T-helper 2 cell treated with Interferon-gamma antibody and Interleukin-4, amounts not matched to agents 5 μg/mL and 100 μg/mL, for 36 hours (primary cell): ENCODE data around the gene NRN1L.

Source experiments
- DNase-seq: peaks from one replicate; pipeline ENCODE4 v3.0.0; 2021; ENCODE audit warnings: low spot score
- H3K27ac Mint-ChIP-seq: one replicate; pipeline ENCODE4 v1.8.0; 2021; ENCODE audit warnings: mild to moderate bottlenecking, mixed read lengths
- H3K27me3 Mint-ChIP-seq: one replicate; pipeline ENCODE4 v1.8.0; 2021; ENCODE audit warnings: low read depth, mixed read lengths
- H3K36me3 Mint-ChIP-seq: one replicate; pipeline ENCODE4 v1.8.0; 2021; ENCODE audit warnings: low read depth, mixed read lengths
- H3K4me1 Mint-ChIP-seq: one replicate; pipeline ENCODE4 v1.8.0; 2021; ENCODE audit warnings: low read depth, mixed read lengths
- H3K4me3 Mint-ChIP-seq: one replicate; pipeline ENCODE4 v1.8.0; 2022; ENCODE audit warnings: mild to moderate bottlenecking, moderate library complexity, mixed read lengths
- H3K9me3 Mint-ChIP-seq: one replicate; pipeline ENCODE4 v1.8.0; 2021; ENCODE audit warnings: mixed read lengths

The NRN1L gene

DNA sequence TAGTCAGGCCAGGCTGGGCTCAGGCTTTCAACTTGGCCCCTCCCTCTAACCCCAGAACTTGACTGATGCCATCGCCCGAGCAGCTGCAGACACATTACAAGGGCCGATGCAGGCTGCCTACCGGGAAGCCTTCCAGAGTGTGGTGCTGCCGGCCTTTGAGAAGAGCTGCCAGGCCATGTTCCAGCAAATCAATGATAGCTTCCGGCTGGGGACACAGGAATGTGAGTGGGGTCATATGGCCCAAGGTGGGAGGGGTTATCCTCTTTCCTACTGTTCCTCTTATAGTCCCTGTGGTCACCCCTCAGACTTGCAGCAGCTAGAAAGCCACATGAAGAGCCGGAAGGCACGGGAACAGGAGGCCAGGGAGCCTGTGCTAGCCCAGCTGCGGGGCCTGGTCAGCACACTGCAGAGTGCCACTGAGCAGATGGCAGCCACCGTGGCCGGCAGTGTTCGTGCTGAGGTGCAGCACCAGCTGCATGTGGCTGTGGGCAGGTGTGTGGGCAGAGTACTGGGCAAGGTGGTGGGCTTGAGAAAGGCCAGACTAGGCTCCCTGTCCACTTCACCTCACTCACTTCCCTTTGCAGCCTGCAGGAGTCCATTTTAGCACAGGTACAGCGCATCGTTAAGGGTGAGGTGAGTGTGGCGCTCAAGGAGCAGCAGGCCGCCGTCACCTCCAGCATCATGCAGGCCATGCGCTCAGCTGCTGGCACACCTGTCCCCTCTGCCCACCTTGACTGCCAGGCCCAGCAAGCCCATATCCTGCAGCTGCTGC is 2.1 kb upstream of the NRN1L start:
- no peak overlapping the region for H3K27ac Mint-ChIP-seq
- H3K36me3 Mint-ChIP-seq = peaks cover 42% of the 10 kb centered on the region
- H3K9me3 Mint-ChIP-seq = no peaks in the 10 kb centered on the region
- no peak overlapping the region for H3K4me3 Mint-ChIP-seq
- H3K27me3 Mint-ChIP-seq = no peaks in the 10 kb centered on the region
- DNase-seq = no peak
- no peaks in the 10 kb centered on the region for H3K4me1 Mint-ChIP-seq

- no peak for DNase-seq
- H3K27ac Mint-ChIP-seq = no peak overlapping the region
- no peaks in the 10 kb centered on the region for H3K27me3 Mint-ChIP-seq
- H3K9me3 Mint-ChIP-seq = no peaks in the 10 kb centered on the region
- no peaks in the 10 kb centered on the region for H3K4me1 Mint-ChIP-seq
- H3K4me3 Mint-ChIP-seq = no peak overlapping the region
- peaks cover 42% of the 10 kb centered on the region for H3K36me3 Mint-ChIP-seq
These were observed 1.4 kb upstream of the NRN1L start for GRCh38 chr16:67883146-67883871.

DNA sequence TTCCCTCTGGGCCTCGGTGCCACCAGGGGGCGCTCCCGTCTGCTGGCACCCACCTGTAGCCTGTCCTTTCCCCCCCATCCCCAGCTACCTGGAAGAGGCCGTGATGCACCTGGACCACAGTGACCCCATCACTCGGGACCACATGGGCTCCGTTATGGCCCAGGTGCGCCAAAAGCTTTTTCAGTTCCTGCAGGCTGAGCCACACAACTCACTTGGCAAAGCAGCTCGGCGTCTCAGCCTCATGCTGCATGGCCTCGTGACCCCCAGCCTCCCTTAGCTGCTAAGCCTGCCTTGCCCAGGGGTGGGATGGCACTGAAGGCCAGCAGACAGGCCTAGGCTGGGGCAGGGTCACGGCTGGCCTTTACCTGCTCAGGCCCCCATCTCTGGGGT is 818 bp upstream of the NRN1L start:
- peaks cover 40% of the 10 kb centered on the region for H3K36me3 Mint-ChIP-seq

DNA sequence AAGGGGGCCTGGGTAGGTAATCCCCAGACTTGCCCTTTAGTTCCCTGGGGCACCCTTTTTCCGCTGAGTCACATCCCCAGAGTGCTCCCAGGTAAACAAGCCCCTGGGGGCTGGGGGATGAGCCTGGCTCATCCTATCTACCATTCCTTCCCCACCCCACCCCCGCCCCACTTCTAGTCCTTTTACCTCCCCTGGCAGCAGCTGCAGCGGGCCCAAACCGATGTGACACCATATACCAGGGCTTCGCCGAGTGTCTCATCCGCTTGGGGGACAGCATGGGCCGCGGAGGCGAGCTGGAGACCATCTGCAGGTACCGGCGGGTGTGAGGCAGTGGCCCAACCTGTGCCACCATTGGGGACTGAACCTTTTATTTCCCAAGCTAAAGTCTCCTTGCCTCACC is 860 bp downstream of the NRN1L start:
- no peaks in the 10 kb centered on the region for H3K9me3 Mint-ChIP-seq
- no peak for DNase-seq
- peaks cover 31% of the 10 kb centered on the region for H3K36me3 Mint-ChIP-seq
- no peaks in the 10 kb centered on the region for H3K27me3 Mint-ChIP-seq
- H3K4me3 Mint-ChIP-seq = no peak overlapping the region
- no peaks in the 10 kb centered on the region for H3K4me1 Mint-ChIP-seq
- H3K27ac Mint-ChIP-seq = no peak overlapping the region

More for the DNA sequence above, 818 bp upstream of the NRN1L start:
- Mint-ChIP-seq H3K4me1 (no peaks in the 10 kb centered on the region), H3K9me3 (no peaks in the 10 kb centered on the region), H3K27me3 (no peaks in the 10 kb centered on the region), H3K27ac (no peak overlapping the region), H3K4me3 (no peak overlapping the region)
- peak; percentile 50 for DNase-seq

GRCh38 chr16:67885976-67886375 is 1.3 kb downstream of the NRN1L start:
- no peaks in the 10 kb centered on the region for H3K27me3 Mint-ChIP-seq
- no peaks in the 10 kb centered on the region for H3K9me3 Mint-ChIP-seq
- no peak for DNase-seq
- no peak overlapping the region for H3K27ac Mint-ChIP-seq
- no peak overlapping the region for H3K4me3 Mint-ChIP-seq
- H3K4me1 Mint-ChIP-seq = no peaks in the 10 kb centered on the region
- peaks cover 30% of the 10 kb centered on the region for H3K36me3 Mint-ChIP-seq

- H3K27ac Mint-ChIP-seq = peak overlapping the region; percentile 15
- H3K4me1 Mint-ChIP-seq = no peaks in the 10 kb centered on the region
- no peaks in the 10 kb centered on the region for H3K27me3 Mint-ChIP-seq
- H3K9me3 Mint-ChIP-seq = no peaks in the 10 kb centered on the region
- H3K36me3 Mint-ChIP-seq = peaks cover 27% of the 10 kb centered on the region
- no peak overlapping the region for H3K4me3 Mint-ChIP-seq
- no peak for DNase-seq
These were observed 1.7 kb downstream of the NRN1L start for GRCh38 chr16:67886387-67886786.

DNA sequence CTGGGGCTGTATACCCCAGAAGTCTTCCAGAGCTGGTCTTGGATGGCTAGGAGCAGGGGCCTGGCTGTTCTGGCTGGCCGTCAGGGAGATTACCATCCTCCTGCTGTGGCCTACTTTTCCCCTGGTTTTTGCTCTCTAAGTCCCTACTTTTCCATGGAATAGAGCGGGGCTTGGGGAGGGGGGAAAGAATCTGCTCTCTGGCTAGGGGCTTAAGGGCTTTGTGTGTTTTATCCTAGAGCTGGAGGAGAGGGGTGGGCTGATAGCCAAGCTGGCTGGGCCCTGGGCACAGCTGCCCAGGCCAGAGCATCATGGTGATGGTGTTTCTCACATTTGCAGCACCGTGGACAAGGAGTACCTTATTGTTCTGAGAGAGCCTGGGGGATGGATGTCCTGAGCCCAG is 3.6 kb downstream of the NRN1L start:
- DNase-seq = no peak
- Mint-ChIP-seq H3K4me3 (no peak overlapping the region), H3K27me3 (no peaks in the 10 kb centered on the region), H3K36me3 (peaks cover 11% of the 10 kb centered on the region), H3K27ac (no peak overlapping the region), H3K4me1 (peaks cover 7% of the 10 kb centered on the region), H3K9me3 (no peaks in the 10 kb centered on the region)

- Mint-ChIP-seq H3K4me1 (peaks cover 17% of the 10 kb centered on the region), H3K9me3 (no peaks in the 10 kb centered on the region), H3K27ac (peak overlapping the region; percentile 83), H3K4me3 (peak overlapping the region; percentile 88), H3K27me3 (no peaks in the 10 kb centered on the region), H3K36me3 (no peaks in the 10 kb centered on the region)
- DNase-seq = no peak
These were observed 7.7 kb downstream of the NRN1L start for GRCh38 chr16:67892375-67892774.

DNA sequence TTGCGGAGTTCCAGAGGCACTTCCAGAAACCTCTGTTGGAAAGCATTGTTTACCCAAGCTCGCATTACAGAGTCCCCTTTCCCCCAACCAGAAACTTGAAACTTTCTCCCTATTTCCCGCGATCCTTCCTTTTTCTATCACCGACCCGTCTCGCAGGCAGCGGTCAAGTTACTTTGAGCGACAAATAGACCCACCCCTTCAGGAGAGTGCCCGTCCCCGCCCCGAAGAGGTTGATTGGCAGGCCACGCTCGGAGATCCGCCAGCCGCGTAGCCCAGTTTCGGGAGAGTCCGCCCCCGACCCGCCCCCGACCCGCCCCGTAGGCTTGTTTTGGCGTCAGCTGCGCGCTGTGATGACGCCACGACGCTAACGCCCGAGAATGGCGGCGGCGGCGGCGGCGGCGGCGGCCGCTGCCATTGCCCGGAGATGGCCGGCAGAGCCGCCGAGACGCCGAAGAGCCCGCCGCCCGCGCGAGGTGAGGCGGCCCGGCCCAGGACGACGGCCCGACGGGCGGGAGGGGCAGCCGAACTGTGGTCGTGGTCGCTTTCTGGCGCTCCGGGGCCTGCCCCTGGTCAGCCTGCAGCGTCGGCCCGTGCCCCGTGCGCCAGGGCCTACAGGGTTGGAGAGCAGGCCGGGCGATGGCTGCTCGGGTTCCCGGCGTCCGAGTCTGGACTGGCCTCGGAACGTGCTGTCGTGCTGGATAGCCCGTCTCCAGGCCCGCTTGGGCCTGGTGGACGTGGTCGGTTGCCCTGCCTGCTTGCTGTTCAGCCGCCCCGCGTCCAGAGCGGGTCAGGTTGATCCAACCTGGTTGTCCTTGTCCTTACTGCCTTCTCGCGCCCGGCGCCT is 8.4 kb downstream of the NRN1L start, which contains the start of gene PSKH1:
Gene PSKH1, plus strand, starts transcription at position 356 of the 844 bp plus-strand sequence. CDS start 15,496 bp downstream, outside the sequence.
- H3K4me1 Mint-ChIP-seq = peaks cover 17% of the 10 kb centered on the region
- H3K9me3 Mint-ChIP-seq = no peaks in the 10 kb centered on the region
- H3K4me3 Mint-ChIP-seq = peak within 1 kb of the TSS; percentile 97
- H3K36me3 Mint-ChIP-seq = no peaks in the 10 kb centered on the region
- H3K27me3 Mint-ChIP-seq = no peaks in the 10 kb centered on the region
- peak within 1 kb of the TSS; percentile 97 for H3K27ac Mint-ChIP-seq
- peak; percentile 91 for DNase-seq

DNA sequence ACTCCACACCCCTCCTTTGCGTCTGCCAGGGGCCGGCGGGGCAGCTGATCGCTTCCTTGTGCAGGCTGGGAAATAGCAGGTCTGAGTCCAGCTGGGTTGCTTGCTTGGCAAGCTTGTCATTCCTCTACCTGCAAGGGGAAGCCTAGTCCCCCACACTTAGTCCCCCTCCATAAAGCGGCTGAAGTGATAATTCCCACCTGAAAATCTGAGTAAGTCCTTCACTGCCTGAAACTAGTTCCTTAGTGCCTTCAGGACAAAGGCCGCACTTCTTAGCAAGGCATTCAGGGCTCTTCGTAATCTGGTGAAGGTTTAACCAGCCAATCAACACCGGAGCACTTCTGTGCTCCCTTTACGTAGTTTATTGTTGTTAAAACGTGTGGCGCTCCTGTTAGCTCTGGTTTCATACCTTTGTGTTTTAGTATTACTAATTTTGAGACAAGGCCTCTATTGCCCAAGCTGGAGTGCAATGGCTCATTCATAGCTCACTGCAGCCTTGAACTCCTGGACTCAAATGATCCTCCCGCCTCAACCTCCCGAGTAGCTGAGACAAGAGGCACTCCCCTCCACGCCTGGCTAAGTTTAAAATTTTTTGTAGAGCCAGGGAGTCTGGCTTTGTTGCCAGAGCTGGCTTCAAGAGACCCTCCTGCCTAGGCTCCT is 9.2 kb downstream of the NRN1L start:
- H3K36me3 Mint-ChIP-seq = no peaks in the 10 kb centered on the region
- DNase-seq = no peak
- H3K27me3 Mint-ChIP-seq = no peaks in the 10 kb centered on the region
- peaks cover 17% of the 10 kb centered on the region for H3K4me1 Mint-ChIP-seq
- peak overlapping the region; percentile 97 for H3K4me3 Mint-ChIP-seq
- H3K27ac Mint-ChIP-seq = peak overlapping the region; percentile 97
- H3K9me3 Mint-ChIP-seq = no peaks in the 10 kb centered on the region

DNA sequence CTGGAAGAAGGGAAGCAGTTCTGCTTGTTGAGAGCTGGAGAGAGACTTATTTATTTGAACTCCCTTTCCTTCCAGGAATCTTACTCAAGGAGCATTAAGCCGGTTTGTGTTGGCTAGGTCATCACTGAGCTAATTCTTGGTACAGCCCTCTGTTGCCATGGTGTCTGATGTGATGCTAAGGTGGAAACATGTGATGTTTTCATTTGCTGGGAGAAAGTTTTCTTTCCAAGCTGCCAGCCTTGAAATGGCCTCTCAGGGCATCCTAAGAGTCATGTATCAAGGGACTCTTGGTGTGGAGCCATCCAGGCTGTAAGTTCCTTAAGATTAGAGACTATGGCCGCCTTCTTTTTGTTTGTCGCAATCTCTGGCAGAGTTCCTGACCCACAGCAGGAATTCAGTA is 12.5 kb downstream of the NRN1L start:
- no peaks in the 10 kb centered on the region for H3K36me3 Mint-ChIP-seq
- no peak overlapping the region for H3K27ac Mint-ChIP-seq
- H3K9me3 Mint-ChIP-seq = no peaks in the 10 kb centered on the region
- no peak for DNase-seq
- peaks cover 22% of the 10 kb centered on the region for H3K4me1 Mint-ChIP-seq
- no peak overlapping the region for H3K4me3 Mint-ChIP-seq
- no peaks in the 10 kb centered on the region for H3K27me3 Mint-ChIP-seq

- Mint-ChIP-seq H3K4me1 (peaks cover 5% of the 10 kb centered on the region), H3K27me3 (no peaks in the 10 kb centered on the region), H3K27ac (no peak overlapping the region), H3K9me3 (no peaks in the 10 kb centered on the region), H3K36me3 (no peaks in the 10 kb centered on the region), H3K4me3 (no peak overlapping the region)
- no peak for DNase-seq
These were observed 17.0 kb downstream of the NRN1L start for GRCh38 chr16:67901734-67902133.

DNA sequence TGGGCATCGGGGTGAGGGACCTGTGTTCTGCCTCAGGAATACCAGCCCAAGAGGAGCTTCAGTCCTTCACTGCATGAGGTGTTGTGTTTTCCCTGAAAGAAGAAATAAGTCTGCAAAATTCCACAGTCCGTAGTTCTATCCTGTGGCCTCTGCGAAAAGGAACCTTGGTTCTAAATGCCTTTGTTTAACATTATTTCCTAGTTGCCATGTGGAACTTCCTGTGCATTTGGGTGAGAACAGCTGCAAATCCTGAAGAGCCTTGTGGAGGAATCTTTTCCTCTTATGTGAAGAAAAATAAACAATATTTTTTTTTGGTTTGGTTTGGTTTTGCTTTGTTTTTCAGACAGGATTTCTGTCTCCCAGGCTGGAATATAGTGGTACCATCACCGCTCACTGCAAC is 18.1 kb downstream of the NRN1L start:
- no peaks in the 10 kb centered on the region for H3K27me3 Mint-ChIP-seq
- no peak overlapping the region for H3K4me3 Mint-ChIP-seq
- H3K27ac Mint-ChIP-seq = no peak overlapping the region
- peaks cover 5% of the 10 kb centered on the region for H3K4me1 Mint-ChIP-seq
- H3K9me3 Mint-ChIP-seq = no peaks in the 10 kb centered on the region
- DNase-seq = no peak
- no peaks in the 10 kb centered on the region for H3K36me3 Mint-ChIP-seq
